HEK293 (cell line): ENCODE data around the gene ZNF845.

Experiments
- CTCF ChIA-PET: fragments of 350-600 bp; formaldehyde crosslinking; extraction: SDS; loops from one replicate; lab custom pipeline; 2021; ENCODE audit warnings: antibody characterized with exemption; lab: Yijun Ruan, JAX
- POLR2A ChIA-PET: fragments of 300-600 bp; formaldehyde crosslinking; extraction: SDS; loops from one replicate; lab custom pipeline; 2020; ENCODE audit warnings: antibody characterized with exemption, inconsistent platforms; lab: Yijun Ruan, JAX
- H3K27ac ChIP-seq: fragments of 200-500 bp; sonication (Bioruptor generic); 2 replicates; pipeline ENCODE4 v1.5.1; 2014; ENCODE audit warnings: low read depth, low read length, control low read depth, inconsistent platforms; ENCODE audit errors: extremely low read depth
- H3K36me3 ChIP-seq, 2 experiments: fragments of 200-500 bp in 1 of 2; sonication (Bioruptor generic) in 1 of 2; 1 replicate in 1 of 2; 2 replicates in 1 of 2; pipeline ENCODE4 v1.5.1; 2014 to 2017; ENCODE audit warnings: inconsistent platforms in 2 of 2, low read length in 2 of 2; ENCODE audit not compliant: control insufficient read depth in 2 of 2, insufficient read depth in 1 of 2
- H3K4me1 ChIP-seq: fragments of 200-500 bp; sonication (Bioruptor generic); 2 replicates; pipeline ENCODE4 v1.5.1; 2014; ENCODE audit warnings: mild to moderate bottlenecking, low read length, inconsistent platforms; ENCODE audit not compliant: control insufficient read depth, insufficient read depth
- H3K4me3 ChIP-seq: 2 replicates; pipeline ENCODE4 v1.5.1; 2011; ENCODE audit warnings: low read depth, mild to moderate bottlenecking, control low read depth, low read length, moderate library complexity
- H3K9me3 ChIP-seq: fragments of 200-500 bp; sonication (Bioruptor generic); 2 replicates; pipeline ENCODE4 v1.5.1; 2014; ENCODE audit warnings: low read depth, low read length, inconsistent platforms; ENCODE audit not compliant: control insufficient read depth, insufficient read depth
- BCL11B ChIP-seq: fragments of 450-650 bp; formaldehyde crosslinking; IDR thresholded peaks from 2 replicates; pipeline ENCODE4 v1.5.1; 2016; ENCODE audit warnings: low read depth, missing biosample characterization, missing genetic modification characterization
- KLF8 ChIP-seq: fragments of 450-650 bp; formaldehyde crosslinking; IDR thresholded peaks from 2 replicates; pipeline ENCODE4 v1.5.1; 2016; ENCODE audit warnings: missing biosample characterization, missing genetic modification characterization
- SCRT2 ChIP-seq: fragments of 450-650 bp; formaldehyde crosslinking; IDR thresholded peaks from 2 replicates; pipeline ENCODE4 v1.5.1; 2016; ENCODE audit warnings: missing biosample characterization, missing genetic modification characterization
- ZBTB11 ChIP-seq: fragments of 450-650 bp; formaldehyde crosslinking; conservative IDR thresholded peaks from 2 replicates; pipeline ENCODE4 v1.5.1; 2016; ENCODE audit warnings: low read depth, missing biosample characterization, missing genetic modification characterization
- ZNF18 ChIP-seq: fragments of 450-650 bp; formaldehyde crosslinking; IDR thresholded peaks from 2 replicates; pipeline ENCODE4 v1.5.1; 2016; ENCODE audit warnings: missing biosample characterization, missing genetic modification characterization
- ZNF19 ChIP-seq: fragments of 450-650 bp; formaldehyde crosslinking; IDR thresholded peaks from 2 replicates; pipeline ENCODE4; 2016; ENCODE audit warnings: missing biosample characterization, missing genetic modification characterization, low read depth
- ZNF202 ChIP-seq: fragments of 450-650 bp; formaldehyde crosslinking; IDR thresholded peaks from 2 replicates; pipeline ENCODE4 v1.5.1; 2016; ENCODE audit warnings: missing biosample characterization, missing genetic modification characterization, borderline replicate concordance
- ZNF266 ChIP-seq: fragments of 450-650 bp; formaldehyde crosslinking; IDR thresholded peaks from 2 replicates; pipeline ENCODE4 v1.5.1; 2016; ENCODE audit warnings: missing biosample characterization, missing genetic modification characterization, low read depth
- ZNF514 ChIP-seq: fragments of 450-650 bp; formaldehyde crosslinking; IDR thresholded peaks from 2 replicates; pipeline ENCODE4 v1.5.1; 2016; ENCODE audit warnings: missing biosample characterization, missing genetic modification characterization
- ZNF544 ChIP-seq: fragments of 450-650 bp; formaldehyde crosslinking; IDR thresholded peaks from 2 replicates; pipeline ENCODE4 v1.5.0; 2017; ENCODE audit warnings: missing biosample characterization, missing genetic modification characterization
- ZNF549 ChIP-seq: fragments of 450-650 bp; IDR thresholded peaks from 2 replicates; pipeline ENCODE4 v1.5.1; 2018; ENCODE audit warnings: missing biosample characterization, missing genetic modification characterization, mild to moderate bottlenecking, inconsistent platforms, moderate library complexity
- ZNF558 ChIP-seq: fragments of 450-650 bp; formaldehyde crosslinking; IDR thresholded peaks from 2 replicates; pipeline ENCODE4 v1.5.1; 2016; ENCODE audit warnings: missing biosample characterization, missing genetic modification characterization
- ZNF621 ChIP-seq: fragments of 450-650 bp; formaldehyde crosslinking; IDR thresholded peaks from 2 replicates; pipeline ENCODE4 v1.5.1; 2017; ENCODE audit warnings: missing biosample characterization, missing genetic modification characterization
- ZNF626 ChIP-seq: fragments of 450-650 bp; sonication (Bioruptor Pico); formaldehyde crosslinking; IDR thresholded peaks from 2 replicates; pipeline ENCODE4 v1.5.1; 2018; ENCODE audit warnings: missing biosample characterization, missing genetic modification characterization, inconsistent platforms
- ZNF654 ChIP-seq: fragments of 450-650 bp; formaldehyde crosslinking; IDR thresholded peaks from 2 replicates; pipeline ENCODE4 v1.5.1; 2016; ENCODE audit warnings: low read depth, missing biosample characterization, missing genetic modification characterization
- ZNF677 ChIP-seq: fragments of 450-650 bp; IDR thresholded peaks from 2 replicates; pipeline ENCODE4 v1.5.0; 2018; ENCODE audit warnings: missing biosample characterization, mild to moderate bottlenecking, missing genetic modification characterization, moderate library complexity
- ZNF692 ChIP-seq: fragments of 450-650 bp; formaldehyde crosslinking; IDR thresholded peaks from 2 replicates; pipeline ENCODE4 v1.5.1; 2016; ENCODE audit warnings: missing biosample characterization, missing genetic modification characterization
- ZNF837 ChIP-seq: fragments of 450-650 bp; formaldehyde crosslinking; IDR thresholded peaks from 2 replicates; pipeline ENCODE4 v1.5.1; 2016; ENCODE audit warnings: missing biosample characterization, missing genetic modification characterization
- TF ChIP-seq, protein P1 (sequence below): fragments of 450-650 bp; formaldehyde crosslinking; IDR thresholded peaks from 2 replicates; pipeline ENCODE4 v1.5.1; 2017; ENCODE audit warnings: missing biosample characterization, missing genetic modification characterization

The ZNF845 gene

DNA sequence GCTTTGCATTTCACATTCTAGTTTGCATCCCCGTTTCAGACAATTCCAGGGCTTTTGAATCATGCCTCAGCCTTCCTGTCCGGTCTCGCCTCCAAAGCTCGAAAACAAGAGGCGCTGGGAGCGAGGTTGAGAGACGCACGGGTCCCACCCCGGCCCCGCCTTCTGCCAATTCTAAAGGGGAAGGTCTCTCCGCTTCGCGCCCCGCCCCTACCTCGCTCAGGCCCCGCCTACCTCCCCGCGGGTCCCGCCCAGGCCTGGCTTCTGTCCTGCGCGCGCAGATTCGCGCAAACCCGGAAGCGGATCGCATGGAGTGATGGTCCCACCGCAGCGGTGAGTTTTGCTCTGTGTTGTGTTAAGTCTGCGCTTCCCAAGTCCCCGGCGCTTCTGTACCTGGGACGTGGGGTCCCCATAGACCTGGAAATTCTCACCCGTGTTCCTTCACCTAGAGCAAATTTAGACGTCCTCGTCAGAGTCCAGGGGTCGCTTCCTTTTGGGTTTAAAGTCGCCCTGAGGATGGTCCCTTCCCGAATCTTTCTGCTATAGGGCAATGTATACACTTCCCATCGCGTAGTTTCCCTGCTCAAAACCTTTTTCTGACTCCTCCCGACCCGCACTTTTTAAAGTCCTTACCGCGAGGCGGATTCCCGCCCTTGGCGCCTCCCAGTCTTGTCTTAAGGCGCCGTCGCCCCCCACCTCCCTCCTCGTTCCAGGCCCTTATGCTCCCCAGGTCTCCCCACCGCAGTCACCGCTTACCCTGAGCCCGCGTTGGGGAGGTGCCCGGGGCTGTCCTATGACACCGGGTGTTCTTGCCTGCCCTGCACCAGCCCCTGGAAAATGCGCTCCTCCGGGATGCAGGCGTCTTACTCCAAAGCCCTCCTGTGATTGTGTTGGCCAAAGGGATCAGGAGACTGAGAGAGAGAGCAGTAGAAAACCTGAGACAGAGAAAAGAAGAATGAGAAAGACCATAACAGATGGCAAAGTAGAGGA lies at the start of gene ZNF845 (continued):
- TF ChIP-seq ZNF692 (peak; percentile 85), KLF8 (tag by site-specific recombination) (no peak), ZNF621 (tag by site-specific recombination) (no peak), ZNF544 (tag by site-specific recombination) (no peak)

- Histone ChIP-seq H3K4me1 (no peaks in the 10 kb centered on the region), H3K36me3 (no peaks in the 10 kb centered on the region), H3K27ac (no peak overlapping the region), H3K9me3 (no peaks in the 10 kb centered on the region; the same call in 1 of the 2 replicates), H3K4me3 (no peak overlapping the region)
- no peak for TF ChIP-seq ZNF514
- no peak for TF ChIP-seq ZNF549 (tag by site-specific recombination)
- TF ChIP-seq ZNF837 (tag by site-specific recombination): no peak
- no peak for TF ChIP-seq BCL11B (tag by site-specific recombination)
- TF ChIP-seq SCRT2 (tag by site-specific recombination): no peak
- no peak for TF ChIP-seq ZNF654 (tag by site-specific recombination)
- TF ChIP-seq ZBTB11 (tag by site-specific recombination): no peak
- TF ChIP-seq, protein P1, sequence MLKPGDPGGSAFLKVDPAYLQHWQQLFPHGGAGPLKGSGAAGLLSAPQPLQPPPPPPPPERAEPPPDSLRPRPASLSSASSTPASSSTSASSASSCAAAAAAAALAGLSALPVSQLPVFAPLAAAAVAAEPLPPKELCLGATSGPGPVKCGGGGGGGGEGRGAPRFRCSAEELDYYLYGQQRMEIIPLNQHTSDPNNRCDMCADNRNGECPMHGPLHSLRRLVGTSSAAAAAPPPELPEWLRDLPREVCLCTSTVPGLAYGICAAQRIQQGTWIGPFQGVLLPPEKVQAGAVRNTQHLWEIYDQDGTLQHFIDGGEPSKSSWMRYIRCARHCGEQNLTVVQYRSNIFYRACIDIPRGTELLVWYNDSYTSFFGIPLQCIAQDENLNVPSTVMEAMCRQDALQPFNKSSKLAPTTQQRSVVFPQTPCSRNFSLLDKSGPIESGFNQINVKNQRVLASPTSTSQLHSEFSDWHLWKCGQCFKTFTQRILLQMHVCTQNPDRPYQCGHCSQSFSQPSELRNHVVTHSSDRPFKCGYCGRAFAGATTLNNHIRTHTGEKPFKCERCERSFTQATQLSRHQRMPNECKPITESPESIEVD (tag by site-specific recombination): no peak
- TF ChIP-seq ZNF19 (tag by site-specific recombination): no peak
- TF ChIP-seq ZNF558: no peak
- no peak for TF ChIP-seq ZNF677 (tag by site-specific recombination)
- no peak for TF ChIP-seq ZNF202 (tag by site-specific recombination)
- TF ChIP-seq ZNF626: no peak
- TF ChIP-seq ZNF266 (tag by site-specific recombination): no peak
- TF ChIP-seq ZNF18: no peak
- CTCF ChIA-PET: no interaction called here
- POLR2A ChIA-PET: no interaction called here
These were observed 48.5 kb upstream of the ZNF845 start for GRCh38 chr19:53285087-53285486.
